NCI-H146 (cell line): Measurements from ENCODE around the gene METTL3.
A peak's percentile ranks its signal among the peaks of the same experiment; 100 is the strongest.

Experiments
- DNase-seq: peaks from one replicate; lab custom pipeline; 2025; lab: John Stamatoyannopoulos, UW

METTL3 gene

DNA sequence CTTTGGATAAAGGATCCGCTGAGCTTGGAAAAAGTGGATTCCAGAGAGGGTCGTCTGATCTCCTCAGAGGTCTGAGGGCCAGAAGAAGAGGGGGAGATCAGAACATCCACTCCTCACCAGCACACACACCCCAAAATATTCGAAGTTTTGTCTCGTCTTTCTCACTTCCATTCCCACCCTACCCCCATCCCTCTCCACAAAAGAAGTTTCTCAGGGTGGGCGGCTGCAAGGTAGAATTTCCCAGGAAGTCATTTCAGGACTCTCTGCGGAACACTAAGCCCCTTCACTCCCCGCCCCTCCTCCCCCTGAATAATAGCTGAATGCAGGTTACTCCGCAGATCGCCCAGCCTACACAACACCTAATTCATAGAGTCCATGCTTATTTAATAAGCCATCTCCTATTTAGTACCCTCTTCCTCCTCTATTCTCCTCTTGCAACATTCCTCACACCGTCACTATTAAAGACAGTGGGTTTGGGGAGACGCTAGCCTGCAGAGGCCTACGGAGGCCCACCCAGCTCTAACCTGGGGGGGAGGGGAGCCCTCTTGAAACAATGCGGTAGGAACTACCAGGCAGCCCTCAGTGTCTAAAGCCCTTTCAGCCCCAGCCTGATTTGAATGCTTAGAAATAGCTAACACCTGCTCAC lies 15.7 kb upstream of the METTL3 start:
- peak; percentile 86 for DNase-seq

DNA sequence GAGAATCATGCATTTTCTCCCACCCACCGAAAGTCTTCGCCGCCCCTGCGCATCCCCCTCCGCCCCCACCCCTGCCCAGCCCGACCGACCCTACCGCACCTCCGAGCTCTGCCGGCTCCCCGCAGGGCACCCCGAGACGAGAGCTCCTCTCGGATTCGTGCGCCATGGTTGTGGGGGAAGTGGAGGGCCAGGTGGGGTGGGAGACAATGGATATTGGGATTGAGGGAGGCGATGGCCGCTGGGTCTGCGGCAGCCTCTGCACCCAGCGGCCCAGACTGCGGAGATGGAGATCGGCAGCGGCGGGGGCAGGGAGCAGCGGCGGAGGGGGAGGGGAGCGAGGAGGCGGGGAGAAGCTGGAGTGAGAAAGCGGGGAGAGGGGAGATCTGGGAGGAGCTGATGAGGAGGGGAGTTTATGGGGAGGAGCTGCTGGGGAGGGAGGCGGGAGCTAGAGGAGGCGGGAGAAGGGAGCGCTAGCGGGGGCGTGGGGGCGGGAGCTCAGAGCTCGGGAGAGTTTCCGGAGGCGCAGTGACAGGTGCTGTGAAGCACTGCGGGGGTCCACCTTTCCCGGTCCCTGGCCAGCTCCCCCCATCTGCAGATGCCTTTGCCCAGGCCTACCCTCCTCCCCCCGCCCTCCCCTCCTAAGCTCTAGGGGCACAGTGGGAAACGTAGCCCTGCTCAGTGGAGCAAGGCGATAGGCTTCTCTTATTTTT lies 15.0 kb upstream of the METTL3 start, which contains the start of gene SALL2:
Gene SALL2 (minus strand): TSS at position 385 of the 710 bp plus-strand sequence. CDS start 219 bp downstream, at position 166.
- DNase-seq, result peak; percentile 99

- peak; percentile 61 for DNase-seq
These were observed 14.4 kb upstream of the METTL3 start for GRCh38 chr14:21525571-21525961.

- no peak for DNase-seq
These were observed 13.7 kb upstream of the METTL3 start for GRCh38 chr14:21524575-21525490.

DNA sequence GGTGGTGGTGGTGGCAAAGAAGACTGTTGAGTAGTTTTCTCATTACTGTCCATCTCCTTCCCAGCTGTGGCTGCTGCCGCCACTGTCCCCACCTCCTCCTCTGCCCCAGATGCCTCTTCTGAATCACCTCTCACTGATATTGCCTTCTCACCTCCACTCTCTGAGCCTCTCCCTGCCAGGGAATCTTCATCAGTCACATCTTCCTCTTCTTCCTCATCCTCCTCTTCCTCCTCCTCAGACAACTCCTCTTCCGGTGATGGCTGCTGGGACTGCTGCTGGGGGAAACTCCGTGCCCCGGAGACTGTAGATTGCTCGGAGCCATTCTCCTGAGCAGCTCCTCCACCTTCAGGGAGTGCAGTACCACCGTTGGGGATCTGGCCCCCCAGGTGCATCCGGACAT lies 12.1 kb upstream of the METTL3 start:
- DNase-seq, result no peak

DNA sequence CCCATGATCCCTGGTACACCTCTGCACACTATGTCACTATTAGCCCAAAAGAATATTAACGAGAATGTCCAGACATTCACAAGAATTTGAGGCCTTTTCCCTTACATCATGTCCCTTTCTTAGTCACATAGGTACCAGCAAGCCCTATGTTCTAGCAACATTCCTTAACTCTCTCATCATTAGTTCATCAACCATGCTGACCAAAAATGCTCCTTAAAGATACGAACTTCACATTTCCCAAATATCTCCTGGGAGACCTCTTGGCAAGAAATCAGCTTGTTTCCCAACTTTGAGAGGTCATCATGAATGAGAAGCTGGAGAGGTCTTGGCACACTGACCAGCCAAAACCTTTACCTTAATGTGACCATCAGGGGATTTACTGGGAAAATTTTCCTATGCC lies 10.4 kb upstream of the METTL3 start:
- no peak for DNase-seq

- DNase-seq, result no peak
These were observed 9.6 kb upstream of the METTL3 start for GRCh38 chr14:21520767-21521166.

DNA sequence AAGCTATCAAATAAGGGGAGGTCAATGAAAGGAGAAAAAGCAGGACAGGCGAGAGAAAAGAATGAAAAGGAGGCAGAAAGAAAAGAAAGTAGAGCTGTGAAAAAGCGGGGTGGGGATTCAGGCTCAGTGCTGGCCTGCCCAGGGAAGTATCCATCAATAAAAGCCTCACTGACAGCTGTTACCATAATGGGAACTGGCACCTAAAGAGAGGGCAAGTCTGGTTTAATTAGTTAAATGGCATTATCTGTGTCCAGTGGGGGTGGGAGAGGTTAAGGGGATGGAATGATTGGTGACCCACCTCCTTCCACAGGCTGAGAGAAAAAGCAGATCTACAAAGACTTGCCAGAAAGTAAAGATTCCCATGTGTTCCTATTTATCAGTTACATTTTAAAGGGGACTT lies 7.6 kb upstream of the METTL3 start:
- no peak for DNase-seq

- peak; percentile 8 for DNase-seq
These were observed 3.2 kb upstream of the METTL3 start for GRCh38 chr14:21514341-21514740.

GRCh38 chr14:21509432-21510143 lies 1.6 kb downstream of the METTL3 start:
- no peak for DNase-seq

DNA sequence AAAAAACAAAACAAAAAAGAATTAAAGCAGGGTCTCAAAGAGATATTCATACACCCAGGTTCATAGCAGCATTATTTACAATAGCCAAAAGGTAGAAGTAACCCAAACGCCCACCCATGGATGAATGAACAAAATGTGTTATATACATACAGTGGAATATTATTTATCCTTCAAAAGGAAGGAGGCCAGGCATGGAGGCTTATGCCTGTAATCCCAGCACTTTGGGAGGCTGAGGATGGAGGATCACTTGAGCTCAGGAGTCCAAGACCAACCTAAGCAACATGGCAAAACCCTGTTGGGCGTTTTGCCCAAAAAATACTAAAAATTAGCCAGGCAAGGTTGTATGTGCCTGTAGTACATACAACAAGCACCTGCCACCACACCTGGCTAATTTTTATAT lies 4.6 kb downstream of the METTL3 start:
- DNase-seq, result no peak

GRCh38 chr14:21505012-21505553 lies 6.1 kb downstream of the METTL3 start:
- no peak for DNase-seq

- no peak for DNase-seq
These were observed 7.8 kb downstream of the METTL3 start for GRCh38 chr14:21503376-21503775.

- no peak for DNase-seq
These were observed 9.6 kb downstream of the METTL3 start for GRCh38 chr14:21501568-21501967.

DNA sequence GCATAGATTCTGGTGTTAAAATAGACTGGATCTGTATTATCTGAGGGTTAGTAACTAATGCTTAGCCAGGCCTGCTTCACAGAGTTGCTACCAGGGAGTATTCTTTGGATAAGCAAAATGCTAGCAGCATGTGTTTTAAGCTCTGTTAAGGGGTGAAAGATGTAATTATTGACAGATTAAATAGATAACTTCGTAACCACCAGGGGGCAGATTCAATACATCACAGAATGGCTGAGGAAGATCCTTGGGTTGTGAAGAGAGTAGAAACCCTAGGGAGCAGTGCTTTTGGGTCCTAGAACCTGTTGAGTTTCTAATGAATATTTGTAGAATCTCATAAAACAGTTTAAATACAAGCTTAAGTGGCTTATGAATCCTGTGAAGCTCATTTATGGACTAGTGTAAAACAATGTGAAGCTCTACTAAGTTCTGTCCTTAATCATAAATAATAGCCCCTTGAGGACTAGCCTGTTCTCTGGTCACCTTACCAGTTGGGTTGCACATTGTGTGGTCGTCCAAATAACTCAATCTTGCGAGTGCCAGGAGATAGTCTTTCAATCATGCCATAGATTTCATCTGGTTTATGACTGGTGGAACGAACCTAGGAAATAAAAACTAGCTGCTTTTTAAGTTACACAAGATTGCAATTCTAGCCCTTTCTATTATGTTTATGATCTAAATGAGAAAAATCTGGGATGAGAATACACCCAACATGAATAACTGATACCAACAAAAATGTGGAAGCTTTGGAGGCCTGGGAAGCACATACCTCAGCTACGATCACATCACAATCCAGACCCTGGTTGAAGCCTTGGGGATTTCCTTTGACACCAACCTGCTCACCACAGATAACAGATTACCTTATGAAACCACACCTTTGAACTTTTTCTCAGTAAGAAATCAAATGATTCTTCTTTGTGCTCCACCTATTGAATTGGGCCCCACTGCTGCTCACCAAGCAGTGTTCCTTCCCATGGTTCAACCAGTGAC lies 12.3 kb downstream of the METTL3 start:
- peak; percentile 63 for DNase-seq

- DNase-seq, result no peak
These were observed 14.7 kb downstream of the METTL3 start for GRCh38 chr14:21496453-21496852.

DNA sequence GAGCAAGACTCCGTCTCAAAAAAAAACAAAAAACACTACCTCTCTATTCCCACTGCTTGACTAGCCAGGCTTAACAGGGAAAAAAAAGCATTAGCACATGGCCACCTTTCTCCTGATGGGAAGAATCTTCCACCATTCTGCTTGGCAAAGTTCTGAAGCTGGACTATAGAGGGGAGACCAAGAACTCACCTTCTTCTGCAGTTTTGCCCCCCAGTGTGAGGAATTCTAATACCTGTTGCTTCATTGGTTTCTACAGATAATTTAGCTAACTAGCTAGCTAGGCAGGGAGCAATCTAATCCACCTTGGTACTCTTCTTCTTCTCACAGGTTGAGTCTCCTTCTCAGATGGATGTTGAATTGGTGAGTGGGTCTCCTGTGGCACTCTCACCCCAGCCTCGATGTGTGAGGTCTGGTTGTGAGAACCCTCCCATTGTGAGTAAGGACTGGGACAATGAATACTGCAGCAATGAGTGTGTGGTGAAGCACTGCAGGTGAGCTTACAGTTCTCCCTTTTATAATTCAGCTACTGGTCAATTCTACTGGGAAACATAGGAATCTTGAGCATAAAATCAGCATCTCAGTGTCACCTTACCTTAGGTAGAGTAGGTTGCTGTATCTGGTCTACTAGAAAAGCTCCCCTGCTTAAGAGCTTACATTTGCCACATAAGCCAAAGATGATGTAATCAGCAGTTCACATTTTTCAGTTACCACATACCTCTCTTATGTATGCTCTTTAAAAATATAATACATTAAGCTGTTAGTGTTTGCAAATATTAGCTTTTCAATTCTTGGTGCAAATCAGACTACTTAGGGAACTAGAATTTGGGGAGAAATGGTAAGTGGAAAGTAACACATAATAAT lies 16.0 kb downstream of the METTL3 start:
- DNase-seq, result no peak

DNA sequence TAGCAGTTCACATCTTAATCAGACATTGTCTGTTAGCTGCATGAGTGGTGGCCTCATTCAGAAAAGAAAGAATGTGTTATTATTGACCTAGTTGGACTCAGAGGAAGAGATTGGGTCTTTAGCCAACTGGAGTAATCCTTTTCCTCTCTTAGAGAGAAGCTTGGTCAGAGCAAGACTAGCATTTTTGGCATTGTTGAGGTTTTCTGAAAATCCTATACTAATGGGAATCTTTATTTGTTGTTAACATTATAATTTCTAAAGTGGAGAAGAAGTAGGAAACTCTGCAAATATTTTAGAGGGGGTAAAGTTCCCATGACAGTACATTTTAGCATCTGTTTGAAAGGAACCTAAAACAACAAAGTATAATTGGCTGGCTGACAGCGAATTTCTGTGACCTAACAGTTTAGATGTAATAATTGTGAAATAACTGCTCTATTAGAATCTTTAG lies 24.5 kb downstream of the METTL3 start:
- DNase-seq, result no peak

DNA sequence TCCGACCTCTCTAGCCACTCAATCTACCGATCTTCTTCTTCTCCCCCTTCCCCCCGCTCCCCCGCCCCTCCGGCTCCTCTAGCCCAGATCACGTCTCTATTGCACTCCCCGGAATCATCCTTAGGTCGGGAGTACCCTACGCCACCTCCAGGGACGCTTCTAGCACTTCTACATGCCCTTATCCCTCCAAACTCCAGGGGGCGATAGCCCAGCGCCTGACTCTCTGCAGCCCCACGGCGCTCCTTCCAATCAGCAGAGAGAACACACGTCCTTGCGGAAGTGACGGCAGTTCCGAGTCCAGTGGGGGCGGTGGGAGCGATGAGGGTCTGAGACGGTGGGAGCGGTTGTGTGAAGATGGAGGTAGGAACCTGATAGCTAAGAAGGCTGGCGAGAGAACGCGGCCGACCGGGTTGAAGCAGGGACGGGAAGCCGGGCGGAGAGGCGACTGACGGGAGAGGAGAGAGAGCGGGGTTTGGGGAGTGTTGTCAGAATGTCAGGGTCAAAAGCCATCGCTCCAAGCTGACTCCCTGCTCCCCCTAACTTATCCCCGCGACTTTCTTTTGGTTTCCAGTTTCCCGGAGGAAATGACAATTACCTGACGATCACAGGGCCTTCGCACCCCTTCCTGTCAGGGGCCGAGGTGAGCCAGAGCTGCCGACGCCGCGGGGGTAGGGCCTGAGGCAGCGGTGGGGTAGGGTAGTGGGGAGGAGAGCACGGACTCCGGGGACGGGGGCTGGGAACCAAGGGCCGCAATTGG lies 34.0 kb downstream of the METTL3 start, which contains the start of the genes RAB2B and TOX4:
Gene RAB2B (minus strand): TSS at position 35 of the 757 bp plus-strand sequence. CDS start 87 bp downstream, outside the sequence.
Gene TOX4 (plus strand): TSS at position 271 of the 757 bp plus-strand sequence. CDS start 84 bp downstream, at position 355.
- DNase-seq, result peak; percentile 98
